ENCODE data around the gene UBE2K.

- TF ChIP-seq, protein P1, sequence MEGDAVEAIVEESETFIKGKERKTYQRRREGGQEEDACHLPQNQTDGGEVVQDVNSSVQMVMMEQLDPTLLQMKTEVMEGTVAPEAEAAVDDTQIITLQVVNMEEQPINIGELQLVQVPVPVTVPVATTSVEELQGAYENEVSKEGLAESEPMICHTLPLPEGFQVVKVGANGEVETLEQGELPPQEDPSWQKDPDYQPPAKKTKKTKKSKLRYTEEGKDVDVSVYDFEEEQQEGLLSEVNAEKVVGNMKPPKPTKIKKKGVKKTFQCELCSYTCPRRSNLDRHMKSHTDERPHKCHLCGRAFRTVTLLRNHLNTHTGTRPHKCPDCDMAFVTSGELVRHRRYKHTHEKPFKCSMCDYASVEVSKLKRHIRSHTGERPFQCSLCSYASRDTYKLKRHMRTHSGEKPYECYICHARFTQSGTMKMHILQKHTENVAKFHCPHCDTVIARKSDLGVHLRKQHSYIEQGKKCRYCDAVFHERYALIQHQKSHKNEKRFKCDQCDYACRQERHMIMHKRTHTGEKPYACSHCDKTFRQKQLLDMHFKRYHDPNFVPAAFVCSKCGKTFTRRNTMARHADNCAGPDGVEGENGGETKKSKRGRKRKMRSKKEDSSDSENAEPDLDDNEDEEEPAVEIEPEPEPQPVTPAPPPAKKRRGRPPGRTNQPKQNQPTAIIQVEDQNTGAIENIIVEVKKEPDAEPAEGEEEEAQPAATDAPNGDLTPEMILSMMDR (IDR thresholded peaks at IDR 0.05) = no peak
- TF ChIP-seq EZH2 (IDR thresholded peaks at IDR 0.05; ENCODE audit: borderline replicate concordance, insufficient read depth, low read depth, low read length, poor library complexity, severe bottlenecking) = no peak
These were observed 66.0 kb downstream of the UBE2K start for GRCh38 chr4:39763714-39764572.
